PC-9 (cell line): ENCODE measurements around the gene ADAMTS7. TPM values are rescaled to one million over a fixed set of nuclear protein-coding genes. Genes with fewer than 3 reads are reported as not detected.

ENCODE experiments used
- BruUV-seq: library from RNA; stranded (reverse); fragments of 400-500 nt; replicated peaks from 2 replicates; lab custom pipeline; 2021; lab: Mats Ljungman, UMichigan
- CTCF ChIA-PET: fragments of 300-600 bp; sonication (Branson Sonifier 250); formaldehyde crosslinking; loops from one replicate; lab custom pipeline; 2022; ENCODE audit warnings: antibody characterized with exemption; lab: Charles Lee
- POLR2A ChIA-PET: fragments of 300-600 bp; sonication (Branson Sonifier 250); formaldehyde crosslinking; loops from one replicate; lab custom pipeline; 2022; ENCODE audit warnings: antibody characterized with exemption; ENCODE audit not compliant: unreplicated experiment; lab: Charles Lee
- DNase-seq, 2 experiments: peaks; one replicate each; pipeline versions ENCODE4 v3.0.0 to v3.0.0-alpha.2; 2015 to 2022; ENCODE audit warnings: mixed read lengths in 1 of 2
- H2AFZ ChIP-seq: fragments of 200-600 bp; sonication (generic); 2 replicates; pipeline ENCODE4 v1.8.1; 2017; ENCODE audit warnings: antibody characterized with exemption
- H3F3A ChIP-seq: fragments of 200-600 bp; sonication (generic); 2 replicates; pipeline ENCODE4 v1.8.1; 2017; ENCODE audit warnings: antibody characterized with exemption, mild to moderate bottlenecking, low read depth; ENCODE audit not compliant: insufficient read depth
- H3K27ac ChIP-seq: fragments of 200-600 bp; sonication (generic); 2 replicates; pipeline ENCODE4 v1.6.1; 2016; ENCODE audit warnings: mixed run types
- H3K27me3 ChIP-seq: fragments of 200-600 bp; sonication (generic); 2 replicates; pipeline ENCODE4 v1.6.1; 2016; ENCODE audit warnings: low read depth, mixed run types; ENCODE audit not compliant: insufficient read depth
- H3K36me3 ChIP-seq: fragments of 200-600 bp; sonication (generic); 2 replicates; pipeline ENCODE4 v1.6.1; 2016; ENCODE audit warnings: low read depth, mixed run types
- H3K4me1 ChIP-seq: fragments of 200-600 bp; sonication (generic); replicated peaks from 2 replicates; pipeline ENCODE4 v1.6.1; 2016; ENCODE audit warnings: mixed run types; ENCODE audit not compliant: insufficient read depth
- H3K4me2 ChIP-seq: fragments of 200-600 bp; sonication (generic); 2 replicates; pipeline ENCODE4 v1.6.1; 2017; ENCODE audit warnings: mixed run types
- H3K4me3 ChIP-seq: fragments of 200-600 bp; sonication (generic); 2 replicates; pipeline ENCODE4 v1.6.1; 2016; ENCODE audit warnings: mixed run types
- H3K79me2 ChIP-seq: fragments of 200-600 bp; sonication (generic); 2 replicates; pipeline ENCODE4 v1.6.1; 2017; ENCODE audit warnings: low read depth, mixed run types
- H3K9me2 ChIP-seq: fragments of 200-600 bp; sonication (generic); 2 replicates; pipeline ENCODE4 v1.8.1; 2017; ENCODE audit warnings: mild to moderate bottlenecking; ENCODE audit not compliant: insufficient read depth
- H3K9me3 ChIP-seq: fragments of 200-600 bp; sonication (generic); 2 replicates; pipeline ENCODE4 v1.8.1; 2016; ENCODE audit warnings: low read depth; ENCODE audit not compliant: insufficient read depth
- H4K20me1 ChIP-seq: fragments of 200-600 bp; sonication (generic); 2 replicates; pipeline ENCODE4 v1.8.1; 2017; ENCODE audit not compliant: insufficient read depth
- EZH2 ChIP-seq: fragments of 200-600 bp; sonication (generic); IDR thresholded peaks from 2 replicates; pipeline ENCODE4 v1.8.0; 2017; ENCODE audit warnings: antibody characterized with exemption, low read depth
- intact Hi-C: fragments of 100-400 bp; cut with micrococcal nuclease; formaldehyde crosslinking; loops from one replicate; pipeline ENCODE4 v1.10.0; 2022; ENCODE audit not compliant: unreplicated experiment
- total RNA-seq: library from RNA; stranded (reverse); gene quantifications from 2 replicates; pipeline ENCODE4 v1.2.3, GENCODE V29; 2021
- TF ChIP-seq, protein P1 (sequence below): fragments of 200-600 bp; sonication (generic); conservative IDR thresholded peaks from 2 replicates; pipeline ENCODE4 v1.6.1; 2017; ENCODE audit warnings: mixed run types, antibody characterized with exemption, mild to moderate bottlenecking, moderate library complexity

ADAMTS7 gene
- total RNA-seq, 1 experiment from 2014 or later, result 1.3 TPM

- ChIA-PET POLR2A (no interaction called here), CTCF (interaction anchor here (0.6 kb wide), 1 partner anchor 410 kb away, joined by 8 read pairs; no protein-coding TSS in a partner anchor)
- H4K20me1 ChIP-seq, result no peaks in the 10 kb centered on the region
These were observed 11.2 kb upstream of the ADAMTS7 start for GRCh38 chr15:78822514-78822913.

DNA sequence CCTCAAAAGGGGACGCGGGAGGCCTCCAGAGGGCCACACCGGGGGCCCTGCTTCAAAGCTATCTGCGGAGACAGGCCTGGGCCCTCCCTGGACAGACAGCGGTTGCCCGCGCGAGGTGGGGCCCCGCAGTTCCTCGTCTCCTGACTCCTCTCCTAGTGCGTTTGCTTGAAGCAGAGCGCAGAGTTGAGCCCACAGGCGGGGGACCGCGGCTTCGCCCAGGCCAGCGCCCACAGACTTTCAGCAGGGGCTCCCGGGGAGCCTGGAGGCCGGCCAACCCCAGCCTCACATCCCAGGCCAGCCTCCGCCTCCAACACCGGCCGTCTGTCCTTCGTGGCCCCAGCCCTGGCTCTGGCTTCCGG, 540 bp upstream of the ADAMTS7 start:
- TF ChIP-seq, protein P1, sequence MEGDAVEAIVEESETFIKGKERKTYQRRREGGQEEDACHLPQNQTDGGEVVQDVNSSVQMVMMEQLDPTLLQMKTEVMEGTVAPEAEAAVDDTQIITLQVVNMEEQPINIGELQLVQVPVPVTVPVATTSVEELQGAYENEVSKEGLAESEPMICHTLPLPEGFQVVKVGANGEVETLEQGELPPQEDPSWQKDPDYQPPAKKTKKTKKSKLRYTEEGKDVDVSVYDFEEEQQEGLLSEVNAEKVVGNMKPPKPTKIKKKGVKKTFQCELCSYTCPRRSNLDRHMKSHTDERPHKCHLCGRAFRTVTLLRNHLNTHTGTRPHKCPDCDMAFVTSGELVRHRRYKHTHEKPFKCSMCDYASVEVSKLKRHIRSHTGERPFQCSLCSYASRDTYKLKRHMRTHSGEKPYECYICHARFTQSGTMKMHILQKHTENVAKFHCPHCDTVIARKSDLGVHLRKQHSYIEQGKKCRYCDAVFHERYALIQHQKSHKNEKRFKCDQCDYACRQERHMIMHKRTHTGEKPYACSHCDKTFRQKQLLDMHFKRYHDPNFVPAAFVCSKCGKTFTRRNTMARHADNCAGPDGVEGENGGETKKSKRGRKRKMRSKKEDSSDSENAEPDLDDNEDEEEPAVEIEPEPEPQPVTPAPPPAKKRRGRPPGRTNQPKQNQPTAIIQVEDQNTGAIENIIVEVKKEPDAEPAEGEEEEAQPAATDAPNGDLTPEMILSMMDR, result peak; percentile 23; the same call in 1 of the 2 replicates
- no peak for TF ChIP-seq EZH2
- no peaks in the 10 kb centered on the region for H3F3A ChIP-seq
- 0 out of 2 replicates have a peak overlapping the region, but pooled peaks have one; percentile 60 for H2AFZ ChIP-seq
- no TSS peak for BruUV-seq
- intact Hi-C loops, result no loop called here
- no peaks in the 10 kb centered on the region for H3K9me2 ChIP-seq
- H3K27me3 ChIP-seq, result peaks cover 31% of the 10 kb centered on the region
- H3K4me3 ChIP-seq, result peak overlapping the region; percentile 48; the same call in 1 of the 2 replicates
- H3K79me2 ChIP-seq, result no peaks in the 10 kb centered on the region
- H3K4me1 ChIP-seq, result peaks cover 5% of the 10 kb centered on the region; the same call in 1 of the 2 replicates
- no peaks in the 10 kb centered on the region for H3K9me3 ChIP-seq
- CTCF ChIA-PET, result no interaction called here
- H3K4me2 ChIP-seq, result peak overlapping the region; percentile 58
- DNase-seq, result no peak
- POLR2A ChIA-PET, result no interaction called here
- H4K20me1 ChIP-seq, result no peaks in the 10 kb centered on the region
- no peak overlapping the region for H3K27ac ChIP-seq
- H3K36me3 ChIP-seq, result no peaks in the 10 kb centered on the region

More at GRCh38 chr15:78822514-78822913, 11.2 kb upstream of the ADAMTS7 start:
- H2AFZ ChIP-seq, result no peak overlapping the region
- no peaks in the 10 kb centered on the region for H3K27me3 ChIP-seq
- no peak overlapping the region for H3K4me3 ChIP-seq
- no peak for DNase-seq
- H3K9me2 ChIP-seq, result no peaks in the 10 kb centered on the region
- intact Hi-C loops, result no loop called here
- H3K36me3 ChIP-seq, result no peaks in the 10 kb centered on the region
- no peaks in the 10 kb centered on the region for H3K9me3 ChIP-seq
- BruUV-seq, result no TSS peak
- no peak for TF ChIP-seq EZH2
- TF ChIP-seq, protein P1, result no peak
- no peaks in the 10 kb centered on the region for H3F3A ChIP-seq
- no peak overlapping the region for H3K4me2 ChIP-seq
- H3K79me2 ChIP-seq, result no peaks in the 10 kb centered on the region
- H3K4me1 ChIP-seq, result no peaks in the 10 kb centered on the region
- no peak overlapping the region for H3K27ac ChIP-seq

GRCh38 chr15:78810362-78811123, 721 bp downstream of the ADAMTS7 start:
- no TSS peak for BruUV-seq
- ChIA-PET POLR2A (interaction anchor here (0.6 kb wide), 1 partner anchor 63 kb away, joined by 10 read pairs; no protein-coding TSS in a partner anchor), CTCF (interaction anchor here (0.6 to 1.1 kb wide), 2 partner anchors 11 to 359 kb away, joined by 4 to 6 read pairs; no protein-coding TSS in a partner anchor)
- Histone ChIP-seq H3K4me1 (peaks cover 5% of the 10 kb centered on the region; the same call in 1 of the 2 replicates), H3K4me2 (peak overlapping the region; percentile 68), H4K20me1 (no peaks in the 10 kb centered on the region), H3K27me3 (peaks cover 31% of the 10 kb centered on the region), H2AFZ (peak overlapping the region; percentile 55; the same call in 1 of the 2 replicates), H3K27ac (no peak overlapping the region), H3K9me3 (no peaks in the 10 kb centered on the region), H3K79me2 (no peaks in the 10 kb centered on the region), H3K9me2 (no peaks in the 10 kb centered on the region), H3F3A (no peaks in the 10 kb centered on the region), H3K36me3 (no peaks in the 10 kb centered on the region), H3K4me3 (peak overlapping the region; percentile 45)
- peak in 1 of 2 experiments; percentile 39 for DNase-seq
- intact Hi-C loops, result no loop called here
- no peak; the same call in none of the 2 replicates for TF ChIP-seq EZH2
- TF ChIP-seq, protein P1, result no peak
